Neuron (in vitro differentiated cells): ENCODE measurements around the gene STAG1.
"Not testable (repeated sequence)": the region's sequence is repeated elsewhere in the genome, so short reads cannot be mapped to it uniquely, and the experiment has no call there.

Experiments used
- H2AFZ ChIP-seq: one replicate; pipeline ENCODE4 v1.6.1; 2013; ENCODE audit warnings: low read depth, mild to moderate bottlenecking, inconsistent platforms, low read length, moderate library complexity
- H3K27me3 ChIP-seq: one replicate; pipeline ENCODE4 v1.6.1; 2013; ENCODE audit warnings: low read length; ENCODE audit not compliant: insufficient read depth
- H3K36me3 ChIP-seq: one replicate; pipeline ENCODE4 v1.6.1; 2013; ENCODE audit warnings: low read length; ENCODE audit not compliant: insufficient read depth
- H3K4me1 ChIP-seq: one replicate; pipeline ENCODE4 v1.6.1; 2013; ENCODE audit warnings: low read length; ENCODE audit not compliant: insufficient read depth
- H3K4me3 ChIP-seq: 2 replicates; pipeline ENCODE4 v1.5.1; 2013; ENCODE audit warnings: mild to moderate bottlenecking, low read length, moderate library complexity
- H3K9me3 ChIP-seq: one replicate; pipeline ENCODE4 v1.6.1; 2013; ENCODE audit warnings: low read length

STAG1 gene

DNA sequence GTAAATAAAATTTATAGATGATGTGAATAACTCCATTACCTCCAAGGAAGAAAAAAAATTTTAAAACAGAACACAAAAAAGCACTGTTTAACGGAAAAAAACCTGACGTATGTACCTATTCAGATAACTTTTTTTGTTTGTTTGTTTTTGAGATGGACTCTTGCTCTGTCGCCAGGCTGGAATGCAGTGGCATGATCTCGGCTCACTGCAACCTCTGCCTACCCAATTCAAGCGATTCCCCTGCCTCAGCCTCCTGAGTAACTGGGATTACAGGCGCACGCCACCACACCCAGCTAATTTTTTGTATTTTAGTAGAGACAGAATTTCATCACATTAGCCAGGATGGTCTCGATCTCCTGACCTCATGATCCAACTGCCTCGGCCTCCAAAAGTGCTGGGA lies 40.3 kb downstream of the STAG1 start:
- H2AFZ ChIP-seq, H3K27me3 ChIP-seq, H3K4me3 ChIP-seq, H3K4me1 ChIP-seq, H3K36me3 ChIP-seq, H3K9me3 ChIP-seq: not testable (repeated sequence)

DNA sequence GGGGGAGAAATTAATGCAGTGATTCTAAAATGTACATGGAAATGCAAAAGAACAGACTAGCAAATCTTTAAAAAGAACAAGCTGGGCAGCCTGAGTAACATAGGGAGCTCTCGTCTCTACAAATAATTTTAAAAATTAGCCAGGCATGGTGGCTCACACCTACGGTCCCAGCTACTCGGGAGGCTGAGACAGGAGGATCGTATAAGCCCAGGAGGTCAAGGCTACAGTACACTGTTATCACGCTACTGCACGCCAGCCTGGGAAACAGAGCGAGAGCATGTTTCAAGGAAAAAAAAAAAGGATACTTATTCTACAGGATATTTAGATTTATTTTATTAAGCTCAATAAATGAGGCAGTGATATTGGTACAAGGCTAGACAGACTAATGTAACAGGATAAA lies 40.9 kb downstream of the STAG1 start:
- peaks cover 3% of the 10 kb centered on the region for H3K9me3 ChIP-seq
- H3K4me1 ChIP-seq, result no peaks in the 10 kb centered on the region
- H3K4me3 ChIP-seq, result no peak overlapping the region
- no peaks in the 10 kb centered on the region for H3K36me3 ChIP-seq
- no peak overlapping the region for H2AFZ ChIP-seq
- H3K27me3 ChIP-seq, result no peaks in the 10 kb centered on the region

DNA sequence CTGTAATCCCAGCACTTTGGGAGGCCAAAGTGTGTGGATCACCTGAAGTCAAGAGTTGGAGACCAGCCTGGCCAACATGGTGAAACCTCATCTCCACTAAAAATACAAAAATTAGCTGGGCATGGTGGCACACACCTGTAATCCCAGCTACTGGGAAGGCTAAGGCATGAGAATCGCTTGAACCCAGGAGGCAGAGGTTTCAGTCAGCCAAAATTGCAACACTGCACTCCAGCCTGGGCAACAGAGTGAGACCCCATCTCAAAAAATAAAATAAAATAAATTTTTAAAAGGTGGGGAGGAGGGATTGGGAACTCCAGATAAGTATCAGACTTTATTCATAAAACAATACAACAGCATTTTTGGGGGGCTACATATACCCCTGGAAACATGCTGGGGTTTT lies 42.4 kb downstream of the STAG1 start:
- H3K9me3 ChIP-seq, H3K4me1 ChIP-seq, H3K27me3 ChIP-seq, H2AFZ ChIP-seq, H3K36me3 ChIP-seq, H3K4me3 ChIP-seq: not testable (repeated sequence)

DNA sequence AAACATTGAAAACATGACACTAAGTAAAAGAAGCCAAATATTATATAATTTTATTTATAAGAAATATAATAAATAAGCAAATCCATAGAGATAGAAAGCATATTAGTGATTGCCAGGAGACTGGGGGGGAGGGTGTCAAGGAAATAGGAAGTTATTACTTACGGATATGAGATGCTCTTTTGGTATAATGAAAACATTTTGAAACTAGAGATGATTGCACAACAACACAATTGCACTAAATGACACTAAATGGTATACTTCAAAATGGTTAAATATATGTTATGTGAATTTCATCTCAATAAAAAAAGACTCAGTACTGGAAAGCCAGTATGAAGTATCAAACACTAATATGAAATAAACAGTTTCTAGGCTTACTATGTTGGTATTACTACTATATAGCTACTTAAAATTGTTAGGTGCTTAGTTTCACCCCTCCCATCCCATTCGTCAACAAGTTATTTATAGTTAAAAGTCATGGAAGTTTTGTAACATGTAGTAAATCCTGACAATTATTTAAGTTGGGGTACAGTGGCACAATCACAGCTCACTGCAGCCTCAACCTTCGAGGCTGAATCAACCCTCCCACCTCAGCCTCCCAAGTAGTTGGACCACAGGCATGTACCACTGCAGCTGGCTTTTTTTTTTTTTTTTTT lies 43.7 kb downstream of the STAG1 start:
- H3K9me3 ChIP-seq, result peaks cover 3% of the 10 kb centered on the region
- H3K4me3 ChIP-seq, result no peak overlapping the region
- no peaks in the 10 kb centered on the region for H3K36me3 ChIP-seq
- H2AFZ ChIP-seq, result no peak overlapping the region
- H3K27me3 ChIP-seq, result no peaks in the 10 kb centered on the region
- H3K4me1 ChIP-seq, result no peaks in the 10 kb centered on the region

DNA sequence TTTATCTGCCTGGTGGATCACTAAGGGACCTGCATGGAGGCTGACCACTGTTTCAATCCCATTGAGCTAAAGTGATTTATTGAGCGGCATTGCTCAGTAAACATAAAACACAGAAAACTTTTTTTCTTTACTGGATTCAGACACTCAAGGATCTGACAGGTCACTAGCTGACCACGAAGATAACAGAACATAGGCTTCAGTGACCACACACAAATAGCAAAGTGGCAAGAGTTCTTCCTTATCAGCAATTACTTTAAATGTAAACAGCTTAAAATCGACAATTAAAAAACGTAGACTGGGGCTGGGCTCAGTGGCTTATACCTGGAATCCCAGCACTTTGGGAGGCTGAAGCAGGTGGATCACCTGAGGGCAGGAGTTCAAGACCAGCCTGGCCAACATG lies 48.7 kb downstream of the STAG1 start:
- H3K4me3 ChIP-seq, result no peak overlapping the region
- H3K36me3 ChIP-seq, result no peaks in the 10 kb centered on the region
- no peak overlapping the region for H2AFZ ChIP-seq
- no peaks in the 10 kb centered on the region for H3K27me3 ChIP-seq
- H3K4me1 ChIP-seq, result no peaks in the 10 kb centered on the region
- H3K9me3 ChIP-seq, result no peaks in the 10 kb centered on the region

DNA sequence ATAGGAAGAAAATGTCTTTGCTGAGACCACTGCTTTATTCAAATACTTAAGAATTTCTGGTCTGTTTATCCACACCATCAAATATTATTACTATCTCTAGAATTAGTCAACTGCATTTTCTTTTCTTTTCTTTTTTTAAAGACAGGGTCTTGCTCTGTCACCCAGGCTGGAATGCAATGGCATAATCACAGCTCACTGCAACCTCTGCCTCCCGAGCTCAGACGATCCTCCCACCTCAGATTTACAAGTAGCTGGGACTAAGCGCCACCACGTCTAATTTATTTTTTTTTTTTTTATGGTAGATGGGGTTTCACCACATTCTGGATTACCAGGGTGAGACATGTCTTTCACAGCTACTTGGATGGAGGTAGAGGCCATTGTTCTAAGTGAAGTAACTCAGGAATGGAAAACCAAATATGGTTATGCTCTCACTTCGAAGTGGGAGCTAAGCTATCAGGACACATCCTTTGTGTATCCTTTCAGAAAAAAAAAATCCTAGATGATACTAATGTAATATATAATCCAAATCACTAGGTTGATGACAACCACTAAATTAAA lies 52.8 kb downstream of the STAG1 start:
- H2AFZ ChIP-seq, result no peak overlapping the region
- no peak overlapping the region for H3K4me3 ChIP-seq
- peaks cover 9% of the 10 kb centered on the region for H3K9me3 ChIP-seq
- H3K27me3 ChIP-seq, result no peaks in the 10 kb centered on the region
- no peaks in the 10 kb centered on the region for H3K36me3 ChIP-seq
- H3K4me1 ChIP-seq, result no peaks in the 10 kb centered on the region

DNA sequence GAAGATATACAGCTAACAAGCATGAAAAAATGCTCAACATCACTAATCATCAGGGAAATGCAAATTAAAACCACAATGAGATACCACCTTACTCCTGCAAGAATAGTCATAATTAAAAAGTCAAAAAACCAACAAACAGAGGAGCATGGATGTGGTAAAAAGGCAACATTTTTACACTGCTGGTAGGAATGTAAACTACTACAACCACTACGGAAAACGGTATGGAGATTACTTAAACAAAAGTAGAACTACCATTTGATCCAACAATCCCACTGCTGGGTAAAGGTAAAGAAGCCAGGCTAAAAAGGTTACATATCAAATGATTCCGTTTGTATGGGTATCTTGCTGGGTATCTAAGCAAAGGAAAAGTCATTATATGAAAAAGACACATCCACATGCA lies 53.8 kb downstream of the STAG1 start:
- Histone ChIP-seq H3K27me3 (no peaks in the 10 kb centered on the region), H2AFZ (no peak overlapping the region), H3K36me3 (no peaks in the 10 kb centered on the region), H3K4me1 (no peaks in the 10 kb centered on the region), H3K9me3 (peaks cover 9% of the 10 kb centered on the region), H3K4me3 (no peak overlapping the region)

DNA sequence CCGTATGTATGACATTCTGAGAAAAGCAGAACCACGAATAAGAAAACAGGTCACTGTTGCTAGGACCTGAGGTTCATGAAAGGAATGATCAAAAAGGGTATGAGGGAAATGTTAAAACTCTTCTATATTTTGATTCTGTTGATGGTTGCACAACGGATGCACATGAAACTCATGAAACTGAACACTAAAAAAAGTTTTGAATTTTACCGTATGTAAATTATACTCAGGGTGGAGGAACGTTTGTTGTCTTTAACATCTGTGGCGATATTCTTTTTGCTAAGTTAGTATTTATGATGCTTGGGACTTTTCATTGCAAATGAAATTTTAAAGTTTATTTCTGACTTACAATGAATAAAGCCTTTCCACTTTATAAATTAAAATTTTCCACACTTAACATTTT lies 55.4 kb downstream of the STAG1 start:
- H3K27me3 ChIP-seq, result no peaks in the 10 kb centered on the region
- peaks cover 9% of the 10 kb centered on the region for H3K9me3 ChIP-seq
- no peak overlapping the region for H3K4me3 ChIP-seq

DNA sequence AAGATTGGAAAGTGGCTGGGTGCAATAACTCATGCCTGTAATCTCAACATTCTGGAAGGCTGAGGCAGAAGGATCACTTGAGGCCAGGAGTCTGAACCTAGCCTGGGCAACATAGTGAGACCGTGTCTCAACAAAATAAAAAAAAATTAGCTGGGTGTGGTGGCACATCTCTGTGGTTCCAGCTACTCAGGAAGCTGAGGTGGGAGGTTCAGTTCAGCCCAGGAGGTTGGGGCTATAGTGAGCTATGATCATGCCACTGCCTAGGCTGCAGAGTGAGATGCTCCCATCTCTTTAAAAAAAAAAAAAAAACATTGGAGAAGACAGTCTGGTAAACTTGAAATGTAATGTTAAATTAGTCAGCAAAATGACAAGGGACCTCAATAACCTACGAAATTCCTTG lies 57.9 kb downstream of the STAG1 start:
- Histone ChIP-seq H2AFZ (no peak overlapping the region), H3K9me3 (peaks cover 9% of the 10 kb centered on the region), H3K36me3 (no peaks in the 10 kb centered on the region), H3K27me3 (no peaks in the 10 kb centered on the region), H3K4me1 (no peaks in the 10 kb centered on the region), H3K4me3 (no peak overlapping the region)

More for the DNA sequence above, 55.4 kb downstream of the STAG1 start:
- H3K4me1 ChIP-seq, result no peaks in the 10 kb centered on the region
- no peaks in the 10 kb centered on the region for H3K36me3 ChIP-seq
- H2AFZ ChIP-seq, result no peak overlapping the region

DNA sequence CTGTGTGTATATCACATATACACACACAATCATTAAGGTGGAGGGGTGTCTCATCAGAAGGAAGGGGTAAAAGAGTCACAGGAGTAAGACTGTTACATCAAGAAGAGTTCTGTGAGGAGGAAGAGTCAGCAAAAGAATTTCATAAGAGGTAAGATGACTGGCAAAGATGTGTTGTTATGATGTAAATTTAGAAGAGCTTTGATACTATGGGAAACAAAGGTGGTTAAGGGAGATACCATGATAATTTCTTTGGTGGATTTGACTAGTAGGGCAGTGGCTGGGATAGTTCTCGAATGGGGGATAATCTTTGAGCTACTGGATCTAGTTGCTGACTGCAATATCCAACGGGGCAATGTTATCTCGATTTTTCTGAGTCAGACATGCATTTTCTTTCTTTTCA lies 61.6 kb downstream of the STAG1 start:
- H3K4me1 ChIP-seq, result no peaks in the 10 kb centered on the region
- peaks cover 2% of the 10 kb centered on the region for H3K9me3 ChIP-seq
- no peak overlapping the region for H3K4me3 ChIP-seq
- no peaks in the 10 kb centered on the region for H3K36me3 ChIP-seq
- no peaks in the 10 kb centered on the region for H3K27me3 ChIP-seq
- H2AFZ ChIP-seq, result no peak overlapping the region

DNA sequence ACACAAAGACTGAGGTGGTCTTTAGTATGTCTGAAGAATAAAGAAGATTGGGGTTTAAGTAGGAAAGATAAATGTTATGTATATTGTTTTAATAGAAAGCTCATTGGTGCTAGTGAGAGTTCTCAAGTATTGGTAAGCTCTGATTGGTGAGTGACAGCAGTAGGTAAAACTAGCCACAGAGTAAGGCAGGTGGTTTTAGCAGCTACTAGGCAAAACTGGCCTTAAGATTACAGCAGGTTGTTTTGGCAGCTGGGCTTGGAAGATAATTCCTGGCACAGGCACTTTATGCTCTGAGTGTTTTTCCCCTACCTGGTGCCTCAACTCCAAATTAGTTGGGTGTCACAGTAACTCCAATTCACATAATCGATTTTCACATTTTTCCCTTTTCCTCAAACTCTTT lies 66.3 kb downstream of the STAG1 start:
- Histone ChIP-seq H3K4me1 (no peaks in the 10 kb centered on the region), H3K4me3 (no peak overlapping the region), H3K36me3 (no peaks in the 10 kb centered on the region), H3K27me3 (no peaks in the 10 kb centered on the region), H2AFZ (no peak overlapping the region), H3K9me3 (no peaks in the 10 kb centered on the region)

DNA sequence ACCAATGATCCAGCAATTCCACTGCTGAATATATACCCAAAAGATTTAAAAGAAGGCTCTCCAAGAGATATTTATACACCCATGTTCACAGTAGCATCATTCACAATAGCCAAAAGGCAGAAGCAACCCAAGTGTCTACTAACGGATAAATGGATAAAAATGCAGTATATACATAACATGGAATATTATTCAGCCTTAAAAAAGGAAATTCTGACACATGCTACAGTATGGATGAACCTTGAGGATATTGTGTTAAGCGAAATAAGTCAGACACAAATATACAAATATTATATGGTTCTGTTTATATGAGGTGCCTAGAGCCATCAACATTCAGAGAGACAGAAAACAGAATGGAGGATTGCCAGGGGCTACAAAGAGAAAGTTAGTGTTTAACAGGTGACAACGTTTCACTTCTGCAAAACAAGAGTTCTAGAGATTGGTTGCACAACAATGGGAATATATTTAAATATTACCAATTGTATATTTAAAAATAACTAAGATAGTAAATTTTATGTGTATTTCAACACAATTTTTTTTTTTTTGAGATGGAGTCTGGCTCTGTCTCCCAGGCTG lies 69.4 kb downstream of the STAG1 start:
- no peak overlapping the region for H3K4me3 ChIP-seq
- no peaks in the 10 kb centered on the region for H3K36me3 ChIP-seq
- H3K27me3 ChIP-seq, result no peaks in the 10 kb centered on the region
- no peaks in the 10 kb centered on the region for H3K4me1 ChIP-seq
- H3K9me3 ChIP-seq, result no peaks in the 10 kb centered on the region
- H2AFZ ChIP-seq, result no peak overlapping the region

DNA sequence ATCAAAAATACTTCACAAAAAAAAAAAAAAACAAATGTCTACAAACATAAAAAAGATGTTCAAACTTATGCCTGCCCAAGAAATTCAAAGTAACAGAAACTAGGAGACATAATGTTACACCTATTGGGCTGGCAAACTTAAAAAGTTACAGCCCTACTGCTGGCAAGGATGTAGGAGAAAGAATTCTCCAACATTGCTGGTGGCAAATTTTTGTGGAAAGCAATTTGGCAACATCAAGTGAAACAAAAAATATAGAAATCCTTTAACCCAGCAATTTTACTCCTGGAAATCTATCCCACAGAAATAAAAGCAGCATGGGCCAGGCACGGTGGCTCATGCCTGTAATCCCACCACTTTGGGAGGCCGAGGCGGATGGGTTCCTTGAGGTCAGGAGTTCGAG lies 73.2 kb downstream of the STAG1 start:
- H2AFZ ChIP-seq, result no peak overlapping the region
- H3K9me3 ChIP-seq, result no peaks in the 10 kb centered on the region
- H3K4me3 ChIP-seq, result no peak overlapping the region
- H3K4me1 ChIP-seq, result no peaks in the 10 kb centered on the region
- H3K36me3 ChIP-seq, result no peaks in the 10 kb centered on the region
- H3K27me3 ChIP-seq, result no peaks in the 10 kb centered on the region

DNA sequence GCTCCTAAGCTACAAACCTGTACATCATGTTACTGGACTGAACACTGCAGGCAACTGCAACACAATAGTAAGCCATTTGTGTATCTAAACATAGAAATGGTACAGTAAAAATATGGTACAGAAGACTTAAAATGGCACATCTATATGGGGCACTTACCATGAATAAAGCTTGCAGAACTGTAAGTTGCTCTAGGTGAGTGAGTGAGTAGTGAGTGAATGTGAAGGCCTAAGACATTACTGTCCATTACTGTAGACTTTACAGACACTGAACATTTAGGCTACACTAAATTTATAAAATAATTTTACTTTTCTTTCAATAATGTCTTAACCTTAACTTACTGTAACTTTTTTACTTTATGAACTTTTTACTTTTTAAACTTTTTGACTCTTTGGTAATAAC lies 76.2 kb downstream of the STAG1 start:
- H3K27me3 ChIP-seq, result no peaks in the 10 kb centered on the region
- H3K4me3 ChIP-seq, result no peak overlapping the region
- no peaks in the 10 kb centered on the region for H3K4me1 ChIP-seq
- H2AFZ ChIP-seq, result no peak overlapping the region
- peaks cover 2% of the 10 kb centered on the region for H3K36me3 ChIP-seq
- no peaks in the 10 kb centered on the region for H3K9me3 ChIP-seq
